LNCAP (cell line): Measurements from ENCODE around the gene ZNF683.

ENCODE experiments used
- TF ChIP-seq, protein P1 (sequence below): fragments of 450-650 bp; IDR thresholded peaks from 2 replicates; pipeline ENCODE4 v1.5.1; 2017; ENCODE audit warnings: mild to moderate bottlenecking

Gene ZNF683

DNA sequence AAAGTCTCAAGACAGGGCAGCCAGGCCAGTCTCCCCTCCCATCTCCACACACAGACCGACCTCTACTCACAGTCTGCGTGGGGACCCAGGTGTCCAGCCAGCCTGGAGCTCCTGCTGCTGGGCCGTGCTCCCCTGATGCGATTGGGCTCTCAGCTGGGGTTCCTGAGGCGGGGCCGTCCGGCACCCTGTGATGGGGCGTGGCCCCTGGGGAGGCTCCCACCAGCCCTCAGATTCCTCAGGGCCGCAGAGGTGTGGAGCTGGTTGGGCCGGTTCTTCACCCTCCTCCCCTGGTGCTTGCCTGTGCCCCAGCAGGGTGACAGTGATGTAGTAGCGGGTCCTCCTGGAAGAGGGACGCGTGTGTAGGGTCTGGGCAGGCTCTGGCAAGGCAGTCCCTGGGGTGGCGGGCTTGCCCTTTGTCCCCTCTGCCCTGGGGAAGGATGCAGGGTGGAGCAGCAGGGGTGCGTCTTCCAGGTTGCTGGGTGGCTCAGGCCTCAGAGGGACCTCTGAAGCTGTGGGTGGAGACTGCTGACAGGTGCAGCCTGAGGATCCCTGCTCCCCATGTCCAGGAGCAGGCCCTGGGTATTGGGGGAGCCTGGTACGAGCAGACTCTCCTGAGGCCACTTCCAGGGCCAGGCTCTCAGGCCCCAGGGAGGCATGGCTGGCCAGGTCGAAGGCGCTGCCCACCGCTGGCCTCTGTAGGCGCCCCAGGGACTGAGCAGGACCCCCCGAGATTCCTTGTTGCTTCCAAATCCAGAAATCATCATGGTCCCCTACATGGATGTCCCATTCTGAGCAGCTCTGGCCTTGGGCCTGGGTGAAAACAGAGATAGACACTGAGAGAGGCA lies 18.4 kb downstream of the ZNF683 start, which contains the start of gene CRYBG2:
Gene CRYBG2 (minus strand): TSS at position 155 of the 845 bp plus-strand sequence. CDS start 7,473 bp downstream, outside the sequence.
- TF ChIP-seq, protein P1, sequence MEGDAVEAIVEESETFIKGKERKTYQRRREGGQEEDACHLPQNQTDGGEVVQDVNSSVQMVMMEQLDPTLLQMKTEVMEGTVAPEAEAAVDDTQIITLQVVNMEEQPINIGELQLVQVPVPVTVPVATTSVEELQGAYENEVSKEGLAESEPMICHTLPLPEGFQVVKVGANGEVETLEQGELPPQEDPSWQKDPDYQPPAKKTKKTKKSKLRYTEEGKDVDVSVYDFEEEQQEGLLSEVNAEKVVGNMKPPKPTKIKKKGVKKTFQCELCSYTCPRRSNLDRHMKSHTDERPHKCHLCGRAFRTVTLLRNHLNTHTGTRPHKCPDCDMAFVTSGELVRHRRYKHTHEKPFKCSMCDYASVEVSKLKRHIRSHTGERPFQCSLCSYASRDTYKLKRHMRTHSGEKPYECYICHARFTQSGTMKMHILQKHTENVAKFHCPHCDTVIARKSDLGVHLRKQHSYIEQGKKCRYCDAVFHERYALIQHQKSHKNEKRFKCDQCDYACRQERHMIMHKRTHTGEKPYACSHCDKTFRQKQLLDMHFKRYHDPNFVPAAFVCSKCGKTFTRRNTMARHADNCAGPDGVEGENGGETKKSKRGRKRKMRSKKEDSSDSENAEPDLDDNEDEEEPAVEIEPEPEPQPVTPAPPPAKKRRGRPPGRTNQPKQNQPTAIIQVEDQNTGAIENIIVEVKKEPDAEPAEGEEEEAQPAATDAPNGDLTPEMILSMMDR, result no peak

GRCh38 chr1:26353210-26353859 lies 19.2 kb downstream of the ZNF683 start:
- TF ChIP-seq, protein P1, result no peak

DNA sequence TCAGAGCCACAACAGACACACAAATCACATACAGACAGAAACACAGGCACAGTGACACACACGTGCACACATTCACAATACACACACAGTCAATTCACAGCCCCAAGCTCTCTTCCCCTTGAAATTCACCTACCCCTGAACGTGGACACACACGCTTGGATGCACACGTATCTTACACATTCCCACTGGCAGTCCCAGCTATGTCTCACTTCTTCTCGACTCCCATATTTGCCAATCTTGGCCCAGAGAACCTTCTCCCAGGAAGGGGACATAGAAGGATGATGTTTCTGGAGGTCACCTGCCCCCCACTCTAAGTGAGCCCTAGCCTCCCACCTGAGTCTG lies 20.2 kb downstream of the ZNF683 start:
- TF ChIP-seq, protein P1, result no peak

- TF ChIP-seq, protein P1, result no peak
Observed at GRCh38 chr1:26351590-26352337, 20.8 kb downstream of the ZNF683 start.

- TF ChIP-seq, protein P1, result no peak
Observed at GRCh38 chr1:26350701-26351589, 21.6 kb downstream of the ZNF683 start.

GRCh38 chr1:26350343-26350700 lies 22.2 kb downstream of the ZNF683 start:
- TF ChIP-seq, protein P1, result no peak

DNA sequence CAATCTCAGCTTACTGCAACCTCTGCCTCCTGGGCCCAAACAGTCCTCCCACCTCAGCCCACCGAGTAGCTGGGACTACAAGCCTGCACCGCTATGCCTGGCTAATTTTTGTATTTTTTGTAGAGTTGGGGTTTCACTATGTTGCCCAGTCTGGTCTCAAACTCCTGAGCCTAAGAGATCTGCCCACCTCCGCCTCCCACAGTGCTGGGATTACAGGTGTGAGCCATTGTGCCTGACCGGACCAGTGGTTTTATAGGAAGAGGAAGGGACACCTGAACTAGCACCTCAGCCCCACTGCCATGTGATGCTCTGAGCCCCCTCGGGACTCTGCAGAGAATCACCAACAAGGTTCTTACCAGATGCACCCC lies 22.7 kb downstream of the ZNF683 start:
- TF ChIP-seq, protein P1, result no peak
